ENCODE results near the gene SLC2A8.
A peak's percentile ranks its signal among the peaks of the same experiment; 100 is the strongest.

Gene SLC2A8

DNA sequence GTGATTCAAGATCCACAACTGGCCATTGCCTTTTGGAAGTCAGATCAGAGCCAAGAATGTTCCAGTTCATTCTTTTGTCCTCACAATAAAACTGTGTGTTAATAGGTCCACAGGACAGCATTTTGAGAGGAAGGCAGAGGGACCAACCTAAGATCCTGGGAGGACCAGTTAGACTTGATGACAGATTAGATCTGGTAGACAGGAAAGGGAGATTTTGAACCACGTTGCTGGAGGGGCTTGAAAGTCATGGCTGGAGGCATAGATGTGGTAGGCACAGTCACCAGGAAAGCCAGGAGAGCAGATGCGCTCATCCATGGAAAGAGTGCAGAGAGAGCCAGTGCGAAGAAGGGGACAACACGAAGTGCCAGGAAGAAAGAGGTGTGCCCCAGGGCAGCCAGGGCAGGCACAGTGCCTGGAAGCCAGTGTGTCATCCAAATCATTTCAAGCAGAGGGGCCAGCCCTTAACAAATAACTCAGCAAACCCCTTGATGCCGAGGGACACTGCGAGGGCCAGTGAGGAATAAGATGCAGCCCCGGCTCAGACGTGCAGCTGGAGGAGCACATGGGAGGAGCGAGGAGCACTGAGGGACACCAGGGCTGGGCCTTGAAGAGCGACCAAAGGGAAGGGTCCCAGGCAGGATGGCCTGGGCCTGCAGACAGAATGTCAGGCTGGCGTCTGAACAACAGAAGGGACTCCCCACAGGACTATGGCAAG, 12.8 kb upstream of the SLC2A8 start:
- no peak for DNase-seq

DNA sequence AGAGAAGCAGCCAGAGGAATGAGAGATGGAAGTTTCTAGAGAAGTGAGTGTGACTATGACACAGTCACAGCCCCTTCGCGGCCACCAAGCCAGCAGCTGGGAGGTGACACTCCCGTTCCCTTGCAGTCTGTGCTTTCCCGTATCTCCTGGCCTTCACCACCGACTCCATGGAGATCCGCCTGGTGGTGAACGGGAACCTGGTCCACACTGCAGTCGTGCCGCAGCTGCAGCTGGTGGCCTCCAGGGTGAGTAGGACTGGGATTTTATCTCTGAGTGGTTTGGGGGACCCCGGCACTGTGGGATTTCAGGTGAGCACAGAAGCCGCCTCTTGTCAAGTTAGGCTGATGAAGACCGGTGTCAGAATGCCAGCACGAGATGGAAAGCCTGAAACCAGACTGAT, 12.1 kb upstream of the SLC2A8 start:
- no peak for DNase-seq

DNA sequence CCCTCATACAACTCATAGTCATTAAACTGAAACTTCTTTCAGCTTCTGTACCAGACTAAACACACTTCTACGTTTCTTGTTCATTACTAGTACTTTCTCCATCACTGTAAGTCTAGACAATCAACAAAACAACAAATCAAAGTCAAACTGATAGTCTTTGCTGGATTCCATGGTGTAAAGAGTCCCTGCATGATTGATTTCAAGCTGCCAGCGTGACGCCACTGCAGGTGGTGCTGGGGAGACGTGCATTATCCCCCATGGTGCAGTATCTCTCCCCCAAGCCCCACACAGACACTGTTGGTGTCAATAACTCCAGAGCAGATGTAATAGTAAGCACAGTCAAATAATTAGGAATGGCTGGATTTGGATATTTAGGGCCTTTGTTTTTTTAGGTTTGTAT, 10.7 kb upstream of the SLC2A8 start:
- no peak for DNase-seq

DNA sequence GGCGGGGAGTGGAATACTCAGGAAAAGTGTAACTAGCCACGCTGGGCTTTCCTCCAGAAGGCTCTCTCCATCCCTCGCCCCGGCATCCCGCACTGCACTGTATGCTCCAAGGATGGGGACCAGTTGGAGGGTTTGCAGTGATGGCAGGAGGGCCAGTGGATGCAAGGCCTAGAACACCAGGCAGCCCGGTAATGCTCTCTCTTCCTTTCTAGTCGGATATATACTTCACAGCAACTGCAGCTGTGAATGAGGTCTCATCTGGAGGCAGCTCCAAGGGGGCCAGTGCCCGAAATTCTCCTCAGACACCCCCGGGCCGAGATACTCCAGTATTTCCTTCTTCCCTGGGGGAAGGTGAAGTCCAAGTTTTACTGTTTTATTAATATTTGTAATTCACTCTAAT, 10.0 kb upstream of the SLC2A8 start:
- DNase-seq: no peak

DNA sequence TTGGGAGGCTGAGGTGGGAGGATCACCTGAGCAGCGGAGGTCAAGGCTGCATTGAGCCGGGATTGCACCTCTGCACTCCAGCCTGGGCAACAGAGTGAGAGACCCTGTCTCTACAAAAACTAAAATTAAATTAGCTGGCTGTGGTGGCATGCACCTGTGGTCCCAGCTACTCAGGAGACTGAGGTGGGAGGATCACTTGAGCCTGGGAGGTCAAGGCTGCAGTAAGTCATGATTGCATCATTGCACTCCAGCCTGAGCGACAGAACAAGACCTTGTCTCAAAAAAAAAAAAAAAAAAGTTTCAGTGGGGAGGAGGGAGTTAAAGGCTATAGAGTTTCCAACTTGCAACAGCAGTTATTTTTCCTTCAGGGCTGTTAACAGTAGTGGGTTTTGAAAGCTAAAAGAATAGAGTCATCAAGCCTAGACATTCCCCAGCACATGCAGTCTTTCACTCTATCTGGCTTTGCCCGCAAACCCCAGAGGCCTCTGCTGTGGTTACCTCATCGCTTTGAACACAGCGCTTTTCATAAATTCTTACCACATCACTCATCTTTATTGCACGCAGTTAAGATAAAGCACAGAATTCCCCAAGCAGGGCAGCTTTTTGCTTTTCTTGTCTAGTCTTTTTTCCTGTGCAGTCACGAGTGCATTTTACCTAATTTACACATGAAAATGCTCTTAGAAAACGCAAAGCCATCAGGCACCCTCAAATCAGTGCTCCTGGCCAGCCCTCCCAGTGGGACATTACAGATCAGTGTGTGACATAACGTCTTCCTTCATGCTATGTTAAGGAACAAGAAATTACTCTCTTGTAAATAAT, 8.7 kb upstream of the SLC2A8 start:
- DNase-seq: peak; percentile 89

DNA sequence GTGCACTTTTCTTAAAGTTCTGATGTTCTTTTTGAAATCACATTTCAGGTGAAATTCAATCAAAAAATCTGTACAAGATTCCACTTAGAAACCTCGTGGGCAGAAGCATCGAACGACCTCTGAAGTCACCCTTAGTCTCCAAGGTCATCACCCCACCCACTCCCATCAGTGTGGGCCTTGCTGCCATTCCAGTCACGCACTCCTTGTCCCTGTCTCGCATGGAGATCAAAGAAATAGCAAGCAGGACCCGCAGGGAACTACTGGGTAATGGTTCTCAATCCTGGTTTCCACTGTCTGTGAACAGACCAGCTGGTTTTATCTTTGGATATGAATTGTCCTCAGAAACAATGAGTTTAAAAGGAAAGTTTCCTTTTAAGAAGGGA, 8.1 kb upstream of the SLC2A8 start:
- DNase-seq: no peak

DNA sequence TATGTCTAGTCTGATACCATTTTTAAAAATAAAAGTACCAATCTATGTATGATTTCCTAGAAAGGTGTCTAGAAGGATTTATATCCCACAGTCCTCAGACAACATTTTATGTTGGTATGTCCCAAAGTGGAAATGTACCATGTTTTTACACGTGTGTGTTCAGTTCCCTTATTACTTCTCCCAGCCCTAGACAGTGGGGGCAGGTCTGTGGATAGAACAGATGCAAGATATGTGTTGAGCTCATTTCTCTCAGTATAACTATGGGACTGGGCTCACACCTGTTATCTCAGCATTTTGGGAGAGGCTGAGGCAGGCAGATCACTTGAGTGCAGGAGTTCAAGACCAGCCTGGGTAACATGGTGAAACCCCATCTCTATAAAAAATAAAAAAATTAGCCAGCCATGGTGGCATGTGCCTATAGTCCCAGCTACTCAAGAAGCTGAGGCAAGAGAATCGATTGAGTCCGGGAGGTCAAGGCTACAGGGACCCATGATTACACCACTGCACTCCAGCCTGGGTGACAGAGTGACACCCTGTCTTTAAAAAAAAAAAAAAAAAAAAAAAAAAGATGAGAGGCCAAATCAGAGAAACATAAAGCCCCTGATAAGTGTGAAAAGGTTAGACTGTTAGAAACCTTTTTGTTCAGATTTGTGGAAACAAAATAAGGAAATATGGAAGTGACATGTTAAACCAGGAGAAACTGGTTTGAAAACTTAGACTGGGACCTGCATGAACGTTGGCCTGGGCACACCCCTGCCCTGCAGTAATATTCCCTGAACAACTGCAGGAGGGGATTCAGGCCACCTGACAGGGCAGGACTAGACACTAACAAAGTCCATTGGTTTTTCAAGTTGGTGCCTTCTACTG, 7.4 kb upstream of the SLC2A8 start:
- DNase-seq: no peak

DNA sequence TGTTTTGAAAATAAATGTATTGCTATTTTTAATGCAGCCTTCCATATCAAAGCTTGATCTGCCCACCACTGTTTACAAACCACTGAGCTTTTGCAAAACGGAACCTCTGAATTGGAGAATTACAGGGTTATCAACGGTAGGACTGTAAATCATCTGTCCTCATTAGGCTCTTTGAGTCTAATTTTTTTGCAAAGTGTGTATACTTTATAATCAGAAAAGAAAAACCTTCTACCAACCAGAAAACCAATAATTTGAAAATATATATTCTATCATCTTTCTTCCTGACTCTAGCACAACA, 6.8 kb upstream of the SLC2A8 start:
- DNase-seq: no peak

DNA sequence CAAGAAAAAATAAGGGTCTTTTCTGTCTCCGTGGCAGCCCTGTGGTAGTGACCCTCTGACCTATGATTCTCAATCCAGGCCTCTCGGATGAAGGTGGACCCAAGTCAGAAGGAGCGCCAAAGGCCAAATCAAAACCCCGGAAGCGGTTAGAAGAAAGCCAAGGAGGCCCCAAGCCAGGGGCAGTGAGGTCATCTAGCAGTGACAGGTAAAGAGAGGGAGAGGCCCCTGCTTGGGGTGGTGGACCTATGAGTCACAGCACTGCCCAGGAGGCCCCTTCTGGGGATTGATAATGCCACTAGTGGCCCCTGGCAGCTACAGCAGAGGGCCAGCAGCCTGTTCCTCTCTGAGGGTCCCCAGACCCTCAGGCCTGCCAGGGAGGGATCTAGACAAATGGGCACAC, 6.4 kb upstream of the SLC2A8 start:
- DNase-seq: no peak

DNA sequence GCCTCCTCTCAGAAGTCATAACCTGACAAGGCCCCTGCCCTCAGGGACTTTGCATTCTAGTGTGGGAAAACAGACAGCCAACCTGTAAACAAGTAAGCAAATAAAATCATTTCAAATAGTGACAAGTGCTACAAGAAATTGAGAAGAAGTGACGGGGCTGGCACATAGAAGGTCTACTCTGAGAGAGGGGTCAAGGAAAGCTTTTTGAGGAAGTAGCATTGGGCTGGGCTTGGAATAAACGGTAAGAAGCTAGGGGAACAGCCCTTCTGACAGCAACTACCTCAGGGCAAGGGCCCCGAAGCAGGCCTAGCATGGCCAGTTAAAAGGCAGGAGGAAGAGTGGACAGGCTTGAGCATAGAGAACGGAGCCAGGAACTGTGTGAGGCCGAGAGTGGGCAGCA, 4.8 kb upstream of the SLC2A8 start:
- no peak for DNase-seq

DNA sequence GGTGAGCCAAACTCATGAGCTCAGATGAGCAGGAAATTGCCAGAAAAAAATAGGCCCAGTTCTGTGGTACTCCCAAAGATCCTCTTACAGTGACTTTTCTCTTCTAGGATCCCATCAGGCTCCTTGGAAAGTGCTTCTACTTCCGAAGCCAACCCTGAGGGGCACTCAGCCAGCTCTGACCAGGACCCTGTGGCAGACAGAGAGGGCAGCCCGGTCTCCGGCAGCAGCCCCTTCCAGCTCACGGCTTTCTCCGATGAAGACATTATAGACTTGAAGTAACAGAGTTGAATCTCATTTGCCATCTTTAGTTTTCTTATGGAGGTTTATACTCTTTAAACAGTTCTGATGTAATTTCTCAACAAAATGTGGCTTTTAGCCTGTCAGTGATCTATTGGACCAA, 4.0 kb upstream of the SLC2A8 start:
- DNase-seq: no peak

DNA sequence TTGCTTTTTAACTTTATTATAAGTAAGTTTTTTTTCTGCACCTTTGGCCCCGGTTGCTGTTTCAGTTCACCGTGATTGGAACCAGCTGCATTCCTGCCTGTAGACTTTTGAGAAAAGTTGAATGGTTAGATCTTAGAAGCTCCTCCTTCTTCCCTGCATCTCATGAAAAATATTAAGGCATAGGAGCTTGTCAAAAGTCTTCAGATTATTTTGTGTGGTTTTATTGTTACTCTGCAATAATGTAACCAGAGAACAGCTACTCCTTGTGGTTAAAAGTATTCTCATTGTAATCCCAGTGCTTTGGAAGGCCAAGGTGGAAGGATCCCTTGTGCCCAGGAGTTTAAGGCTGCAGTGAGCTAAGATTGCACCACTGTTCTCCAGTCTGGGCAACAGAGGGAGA, 3.3 kb upstream of the SLC2A8 start:
- no peak for DNase-seq

DNA sequence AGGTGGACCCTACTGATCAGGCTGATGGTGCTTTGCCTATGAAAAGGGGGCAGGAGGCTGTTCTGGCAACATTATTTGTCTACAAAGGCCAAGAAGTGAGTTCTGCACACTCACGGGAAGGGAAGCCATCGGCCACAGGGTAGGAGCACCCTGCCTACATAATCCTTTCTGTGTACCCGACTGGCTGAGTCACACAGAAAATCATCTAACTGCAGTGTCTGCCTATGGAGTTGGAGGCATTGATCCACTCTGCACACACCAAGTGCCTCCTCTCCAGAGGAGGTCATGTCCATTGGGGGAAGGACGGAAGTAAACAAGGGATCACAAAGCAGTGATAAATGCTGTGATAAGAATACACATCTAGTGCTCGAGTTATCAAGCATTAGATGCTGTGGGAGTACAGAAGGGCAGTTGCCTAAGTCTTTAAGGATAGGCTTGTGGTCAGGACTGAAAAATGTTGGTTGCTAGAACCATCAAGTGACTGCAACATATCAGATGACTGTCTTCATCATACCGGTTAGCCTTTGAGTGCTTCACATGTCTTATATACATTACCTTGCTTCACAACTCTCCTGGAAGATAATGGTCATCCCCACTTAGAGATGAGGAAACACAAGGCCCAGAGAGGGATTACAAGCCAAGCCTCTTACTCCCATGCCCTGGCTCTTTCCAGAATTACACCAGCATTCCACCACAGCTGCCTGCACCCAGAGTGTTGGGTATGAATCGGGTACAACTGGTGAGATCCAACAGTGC, 1.3 kb upstream of the SLC2A8 start:
- DNase-seq: no peak

DNA sequence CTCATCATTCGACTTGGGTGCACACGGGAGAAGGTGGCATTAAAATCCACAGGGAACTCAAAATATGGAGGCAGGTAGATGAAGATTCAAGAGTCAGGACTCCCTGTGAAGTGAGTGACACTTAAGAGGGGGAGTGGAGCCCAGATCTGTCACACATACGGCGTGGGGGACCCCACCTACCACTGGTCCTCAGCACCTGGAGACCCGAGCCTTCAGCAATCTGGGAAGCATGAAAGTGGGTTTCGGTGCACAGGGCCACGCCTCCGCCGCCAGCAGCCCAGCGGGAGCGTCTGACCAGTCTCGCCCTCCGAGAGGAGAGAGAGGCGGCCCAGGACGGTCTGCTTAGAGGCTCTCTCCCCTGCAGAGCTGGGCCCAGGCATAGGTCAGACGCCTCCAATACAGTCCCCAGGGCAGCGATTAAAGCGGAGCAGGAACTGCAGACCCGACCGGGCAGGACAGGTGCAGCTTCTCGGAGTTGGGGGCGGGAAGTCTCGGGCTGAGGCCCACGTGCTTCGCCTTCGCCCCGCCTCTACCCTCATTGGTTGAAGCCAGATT, 639 bp upstream of the SLC2A8 start:
- DNase-seq: no peak

DNA sequence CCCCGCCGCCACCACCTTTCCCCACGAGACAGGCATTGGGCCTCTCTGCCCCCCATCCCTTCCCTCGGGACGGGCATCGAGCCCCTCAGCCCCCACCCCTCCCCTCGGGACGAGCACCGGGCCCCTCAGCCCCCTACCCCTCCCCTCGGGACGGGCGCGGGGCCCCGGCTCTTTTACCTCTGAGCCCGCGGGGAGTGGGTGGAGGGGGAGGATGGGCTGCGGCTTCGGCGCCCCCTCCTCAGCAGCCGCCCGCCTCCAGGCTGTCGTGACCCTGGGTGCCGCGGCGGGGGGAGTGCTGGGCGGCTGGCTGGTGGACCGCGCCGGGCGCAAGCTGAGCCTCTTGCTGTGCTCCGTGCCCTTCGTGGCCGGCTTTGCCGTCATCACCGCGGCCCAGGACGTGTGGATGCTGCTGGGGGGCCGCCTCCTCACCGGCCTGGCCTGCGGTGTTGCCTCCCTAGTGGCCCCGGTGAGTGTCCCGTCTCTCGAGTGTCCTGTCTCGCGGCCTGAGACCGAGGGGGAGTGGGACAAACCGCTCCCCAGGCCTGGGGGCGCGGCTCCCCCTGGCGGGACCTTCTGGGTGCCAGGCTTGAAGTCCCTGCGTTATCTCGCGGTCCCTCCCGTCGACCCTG, 791 bp downstream of the SLC2A8 start:
- DNase-seq: peak; percentile 10

DNA sequence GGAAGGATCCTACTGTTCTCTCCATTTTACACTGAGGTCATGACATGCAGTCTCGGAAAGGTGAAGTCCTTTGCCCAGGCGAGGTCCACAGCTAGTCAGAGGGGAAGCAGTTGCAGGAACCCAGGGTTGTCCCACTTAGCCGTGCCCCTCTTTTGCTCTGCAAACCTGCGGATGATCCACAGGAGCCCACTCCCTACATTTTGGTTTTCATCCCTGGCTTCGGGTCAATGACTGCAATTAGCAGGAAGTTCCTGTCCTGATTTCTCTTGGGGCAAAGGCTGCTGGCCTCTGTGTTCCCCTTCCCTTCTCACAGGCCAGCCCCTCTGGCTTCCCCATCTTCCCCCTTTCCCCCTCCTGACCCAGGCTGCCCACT, 1.3 kb downstream of the SLC2A8 start:
- no peak for DNase-seq

DNA sequence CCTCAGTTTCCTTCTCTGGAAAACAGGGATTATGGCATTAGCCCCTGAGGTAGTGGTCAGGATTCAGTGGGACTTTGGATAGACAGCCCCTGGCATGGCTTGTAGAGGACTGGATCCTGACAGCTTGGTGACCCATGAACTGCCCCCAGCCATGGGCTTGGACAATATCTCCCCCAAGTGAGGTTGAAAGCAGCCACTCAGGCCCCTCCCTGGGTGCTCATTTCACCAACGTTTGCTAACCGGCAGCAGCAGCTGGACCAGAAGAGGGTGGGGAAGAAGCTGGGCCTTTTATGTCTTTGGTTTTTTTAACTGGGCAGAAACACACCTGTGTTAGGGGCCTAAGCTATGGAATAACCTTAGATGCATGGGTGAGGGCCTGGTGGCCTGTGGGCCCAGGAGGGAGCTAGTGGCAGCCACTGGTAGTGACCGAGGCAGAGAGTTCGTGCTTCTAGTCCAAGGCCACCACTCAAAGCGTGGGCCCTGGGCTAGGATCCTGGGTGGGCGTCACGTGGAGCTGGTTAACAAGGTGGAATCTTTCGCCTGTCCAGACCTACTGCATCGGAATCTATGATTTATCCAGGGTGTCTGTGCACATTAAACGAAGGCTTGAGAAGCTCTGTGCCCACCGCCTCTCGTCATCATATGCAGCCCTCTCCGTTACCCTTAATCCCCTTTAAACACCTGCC, 1.9 kb downstream of the SLC2A8 start:
- no peak for DNase-seq

DNA sequence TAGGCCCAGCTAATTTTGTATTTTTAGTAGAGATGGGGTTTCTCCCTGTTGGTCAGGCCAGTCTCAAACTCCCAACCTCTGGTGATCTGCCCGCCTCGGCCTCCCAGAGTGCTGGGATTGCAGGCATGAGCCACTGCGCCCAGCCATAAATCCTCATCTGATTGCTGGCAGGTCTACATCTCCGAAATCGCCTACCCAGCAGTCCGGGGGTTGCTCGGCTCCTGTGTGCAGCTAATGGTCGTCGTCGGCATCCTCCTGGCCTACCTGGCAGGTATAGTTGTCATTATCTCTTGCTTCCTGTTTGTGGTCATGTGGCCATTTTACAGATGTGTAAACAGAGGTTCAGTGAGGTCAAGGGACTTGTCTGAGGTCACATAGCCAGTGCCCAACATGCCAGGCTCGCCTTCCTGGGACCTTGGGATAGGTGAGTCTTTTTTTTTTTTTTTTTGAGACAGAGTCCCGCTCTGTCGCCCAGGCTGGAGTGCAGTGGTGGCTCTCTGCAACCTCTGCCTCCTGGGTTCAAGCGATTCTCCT, 2.8 kb downstream of the SLC2A8 start:
- no peak for DNase-seq

DNA sequence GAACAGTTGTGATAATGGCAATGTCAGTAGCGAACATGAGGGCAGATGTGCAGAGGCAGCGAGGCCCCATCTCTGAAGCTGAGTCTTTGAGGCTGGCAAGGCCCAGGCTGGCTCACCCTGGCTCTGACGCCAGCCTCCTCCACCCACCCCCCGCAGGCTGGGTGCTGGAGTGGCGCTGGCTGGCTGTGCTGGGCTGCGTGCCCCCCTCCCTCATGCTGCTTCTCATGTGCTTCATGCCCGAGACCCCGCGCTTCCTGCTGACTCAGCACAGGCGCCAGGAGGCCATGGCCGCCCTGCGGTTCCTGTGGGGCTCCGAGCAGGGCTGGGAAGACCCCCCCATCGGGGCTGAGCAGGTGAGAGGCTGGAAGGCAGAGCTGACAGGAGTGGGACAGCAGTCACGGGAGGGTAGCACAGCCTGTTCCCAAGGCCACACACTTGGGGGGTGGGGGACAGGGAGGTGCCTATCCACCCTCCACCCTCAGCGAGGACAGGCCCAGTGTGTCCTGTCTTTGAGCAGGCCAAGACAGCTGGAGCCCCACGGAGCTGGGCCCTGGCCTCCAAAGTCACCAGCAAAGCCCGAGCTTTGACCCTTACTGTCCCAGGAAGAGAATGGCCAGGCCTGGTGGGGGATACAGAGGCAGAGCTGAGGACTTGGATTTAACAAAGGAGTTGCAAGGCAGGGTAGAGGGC, 5.6 kb downstream of the SLC2A8 start:
- DNase-seq: no peak

DNA sequence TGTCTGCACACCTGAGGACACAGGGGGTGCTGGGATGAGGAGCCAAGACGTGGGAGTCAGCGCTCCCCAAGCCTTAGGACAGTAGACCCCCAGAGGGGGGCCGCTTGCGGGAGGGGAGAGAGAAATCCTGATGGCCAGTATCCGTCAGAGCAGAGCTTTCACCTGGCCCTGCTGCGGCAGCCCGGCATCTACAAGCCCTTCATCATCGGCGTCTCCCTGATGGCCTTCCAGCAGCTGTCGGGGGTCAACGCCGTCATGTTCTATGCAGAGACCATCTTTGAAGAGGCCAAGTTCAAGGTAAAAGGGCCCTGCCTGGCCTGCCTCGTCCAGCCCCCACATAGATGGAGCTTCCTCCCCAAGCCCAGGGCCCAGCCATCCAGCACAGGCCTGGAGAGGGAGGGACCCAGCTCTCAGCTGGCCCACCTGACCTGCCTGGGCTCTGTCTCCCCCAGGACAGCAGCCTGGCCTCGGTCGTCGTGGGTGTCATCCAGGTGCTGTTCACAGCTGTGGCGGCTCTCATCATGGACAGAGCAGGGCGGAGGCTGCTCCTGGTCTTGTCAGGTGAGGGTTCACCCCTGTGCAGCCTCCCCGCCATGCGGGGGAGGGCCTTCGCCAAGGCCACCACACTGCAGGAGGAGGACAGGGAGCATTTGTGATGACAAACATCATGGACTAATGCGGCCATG, 6.7 kb downstream of the SLC2A8 start:
- DNase-seq: no peak

Measured in CD4-positive, alpha-beta T cell treated with Interleukin-10 for 1 hour (primary cell).